CD4-positive, alpha-beta T cell treated with Interleukin-15 for 4 hours (primary cell): ENCODE results near the gene CALML4.

Source experiments
- DNase-seq: peaks from one replicate; pipeline ENCODE4 v3.0.0-alpha.2; 2020; ENCODE audit warnings: low spot score

The CALML4 gene

GRCh38 chr15:68143785-68144184, 61.3 kb downstream of the CALML4 start:
- DNase-seq: no peak

GRCh38 chr15:68143129-68143528, 62.0 kb downstream of the CALML4 start:
- DNase-seq: no peak
